Neural progenitor cell (in vitro differentiated cells): ENCODE measurements around the gene DENND4A. TPM values are rescaled to one million over a fixed set of nuclear protein-coding genes. Genes with fewer than 3 reads are reported as not detected.

Experiments used
- DNase-seq: peaks from one replicate; pipeline ENCODE4 v3.0.0-alpha.2; 2016; ENCODE audit warnings: low spot score
- H2AFZ ChIP-seq: fragments of 200-600 bp; sonication (generic); replicated peaks from 2 replicates; pipeline ENCODE4 v1.6.1; 2016; ENCODE audit warnings: antibody characterized with exemption
- H3F3A ChIP-seq: fragments of 200-600 bp; sonication (generic); 2 replicates; pipeline ENCODE4 v1.6.1; 2016; ENCODE audit warnings: antibody characterized with exemption, low read depth
- H3K27ac ChIP-seq: fragments of 200-600 bp; sonication (generic); 2 replicates; pipeline ENCODE4 v1.5.1; 2016; ENCODE audit warnings: mild to moderate bottlenecking
- H3K27me3 ChIP-seq: fragments of 200-600 bp; sonication (generic); 2 replicates; pipeline ENCODE4 v1.6.1; 2016; ENCODE audit warnings: mild to moderate bottlenecking, moderate library complexity
- H3K36me3 ChIP-seq: fragments of 200-600 bp; sonication (generic); 2 replicates; pipeline ENCODE4 v1.5.1; 2016
- H3K4me1 ChIP-seq: fragments of 200-600 bp; sonication (generic); 2 replicates; pipeline ENCODE4 v1.6.1; 2016; ENCODE audit warnings: mixed run types
- H3K4me2 ChIP-seq: fragments of 200-600 bp; sonication (generic); 2 replicates; pipeline ENCODE4 v1.6.1; 2016
- H3K4me3 ChIP-seq: fragments of 200-600 bp; sonication (generic); 2 replicates; pipeline ENCODE4 v1.5.1; 2016
- H3K79me2 ChIP-seq: fragments of 200-600 bp; sonication (generic); 2 replicates; pipeline ENCODE4 v1.6.1; 2016; ENCODE audit warnings: low read depth
- H3K9ac ChIP-seq: fragments of 200-600 bp; sonication (generic); 2 replicates; pipeline ENCODE4 v1.6.1; 2016
- H3K9me3 ChIP-seq: fragments of 200-600 bp; sonication (generic); 2 replicates; pipeline ENCODE4 v1.5.1; 2016; ENCODE audit warnings: low read depth
- H4K20me1 ChIP-seq: fragments of 200-600 bp; sonication (generic); 2 replicates; pipeline ENCODE4 v1.6.1; 2016; ENCODE audit warnings: low read depth
- H3K27ac Mint-ChIP-seq: 3 replicates; pipeline ENCODE4 v1.8.0; 2021; ENCODE audit warnings: mixed read lengths
- H3K27me3 Mint-ChIP-seq: 2 replicates; pipeline ENCODE4 v1.8.0; 2022; ENCODE audit warnings: low read depth, mild to moderate bottlenecking, inconsistent platforms, moderate library complexity, mixed read lengths; ENCODE audit not compliant: insufficient read depth
- H3K36me3 Mint-ChIP-seq: 3 replicates; pipeline ENCODE4 v1.8.0; 2021; ENCODE audit warnings: mixed read lengths
- H3K4me1 Mint-ChIP-seq: 3 replicates; pipeline ENCODE4 v1.8.0; 2021; ENCODE audit warnings: mixed read lengths
- H3K4me3 Mint-ChIP-seq: 3 replicates; pipeline ENCODE4 v1.8.0; 2021; ENCODE audit warnings: mild to moderate bottlenecking, moderate library complexity, mixed read lengths
- H3K9me3 Mint-ChIP-seq: 3 replicates; pipeline ENCODE4 v1.8.0; 2020; ENCODE audit warnings: mixed read lengths
- EZH2 ChIP-seq: fragments of 200-600 bp; sonication (generic); IDR thresholded peaks from 2 replicates; pipeline ENCODE4 v1.6.1; 2017; ENCODE audit warnings: antibody characterized with exemption, mild to moderate bottlenecking, moderate library complexity
- EZH2phosphoT487 ChIP-seq: fragments of 200-600 bp; sonication (generic); IDR thresholded peaks from 2 replicates; pipeline ENCODE4 v1.6.1; 2017; ENCODE audit warnings: antibody characterized with exemption
- total RNA-seq: library from RNA; depleted of rRNA; stranded (reverse); fragments of >200 nt; gene quantifications from 2 replicates; pipeline ENCODE4 v1.2.3, GENCODE V29; 2015; ENCODE audit warnings: low replicate concordance
- TF ChIP-seq, protein P1 (sequence below): fragments of 200-600 bp; sonication (generic); IDR thresholded peaks from 2 replicates; pipeline ENCODE4 v1.5.1; 2017; ENCODE audit warnings: antibody characterized with exemption, mild to moderate bottlenecking

The DENND4A gene
- total RNA-seq, 1 donor from 2014 or later, result 4.8 TPM

DNA sequence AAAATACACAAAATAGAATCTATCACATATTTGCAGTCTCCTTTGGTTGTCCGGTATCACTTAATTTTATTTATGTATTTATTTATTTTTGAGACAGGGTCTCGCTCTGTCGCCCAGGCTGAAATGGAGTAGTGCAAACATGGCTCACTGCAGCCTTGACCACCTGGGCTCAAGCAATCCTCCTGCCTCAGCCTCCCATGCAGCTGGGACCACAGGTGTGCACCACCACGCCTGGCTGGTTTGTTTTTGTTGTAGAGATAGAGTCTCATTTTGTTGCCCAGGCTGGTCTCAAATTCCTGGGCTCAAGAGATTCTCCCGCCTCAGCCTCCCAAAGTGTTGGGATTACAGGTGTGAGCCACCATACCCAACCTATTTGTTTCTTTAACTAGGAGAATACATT is 33.9 kb downstream of the DENND4A start:
- Histone ChIP-seq H3K4me3 (no peak overlapping the region), H3K9me3 (no peaks in the 10 kb centered on the region), H3K4me2 (no peak overlapping the region), H3K79me2 (no peaks in the 10 kb centered on the region), H3K27ac (no peak overlapping the region), H3K4me1 (no peaks in the 10 kb centered on the region), H3F3A (no peaks in the 10 kb centered on the region), H2AFZ (no peak overlapping the region), H3K27me3 (no peaks in the 10 kb centered on the region), H4K20me1 (no peaks in the 10 kb centered on the region), H3K36me3 (no peaks in the 10 kb centered on the region), H3K9ac (no peak overlapping the region)
- H3K27ac Mint-ChIP-seq, result no peak overlapping the region
- no peaks in the 10 kb centered on the region for H3K4me1 Mint-ChIP-seq
- H3K36me3 Mint-ChIP-seq, result no peaks in the 10 kb centered on the region
- H3K27me3 Mint-ChIP-seq, result no peaks in the 10 kb centered on the region
- H3K4me3 Mint-ChIP-seq, result no peak overlapping the region
- H3K9me3 Mint-ChIP-seq, result no peaks in the 10 kb centered on the region
- no peak for TF ChIP-seq EZH2phosphoT487
- no peak for TF ChIP-seq EZH2
- TF ChIP-seq, protein P1, sequence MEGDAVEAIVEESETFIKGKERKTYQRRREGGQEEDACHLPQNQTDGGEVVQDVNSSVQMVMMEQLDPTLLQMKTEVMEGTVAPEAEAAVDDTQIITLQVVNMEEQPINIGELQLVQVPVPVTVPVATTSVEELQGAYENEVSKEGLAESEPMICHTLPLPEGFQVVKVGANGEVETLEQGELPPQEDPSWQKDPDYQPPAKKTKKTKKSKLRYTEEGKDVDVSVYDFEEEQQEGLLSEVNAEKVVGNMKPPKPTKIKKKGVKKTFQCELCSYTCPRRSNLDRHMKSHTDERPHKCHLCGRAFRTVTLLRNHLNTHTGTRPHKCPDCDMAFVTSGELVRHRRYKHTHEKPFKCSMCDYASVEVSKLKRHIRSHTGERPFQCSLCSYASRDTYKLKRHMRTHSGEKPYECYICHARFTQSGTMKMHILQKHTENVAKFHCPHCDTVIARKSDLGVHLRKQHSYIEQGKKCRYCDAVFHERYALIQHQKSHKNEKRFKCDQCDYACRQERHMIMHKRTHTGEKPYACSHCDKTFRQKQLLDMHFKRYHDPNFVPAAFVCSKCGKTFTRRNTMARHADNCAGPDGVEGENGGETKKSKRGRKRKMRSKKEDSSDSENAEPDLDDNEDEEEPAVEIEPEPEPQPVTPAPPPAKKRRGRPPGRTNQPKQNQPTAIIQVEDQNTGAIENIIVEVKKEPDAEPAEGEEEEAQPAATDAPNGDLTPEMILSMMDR, result no peak
- no peak for DNase-seq

DNA sequence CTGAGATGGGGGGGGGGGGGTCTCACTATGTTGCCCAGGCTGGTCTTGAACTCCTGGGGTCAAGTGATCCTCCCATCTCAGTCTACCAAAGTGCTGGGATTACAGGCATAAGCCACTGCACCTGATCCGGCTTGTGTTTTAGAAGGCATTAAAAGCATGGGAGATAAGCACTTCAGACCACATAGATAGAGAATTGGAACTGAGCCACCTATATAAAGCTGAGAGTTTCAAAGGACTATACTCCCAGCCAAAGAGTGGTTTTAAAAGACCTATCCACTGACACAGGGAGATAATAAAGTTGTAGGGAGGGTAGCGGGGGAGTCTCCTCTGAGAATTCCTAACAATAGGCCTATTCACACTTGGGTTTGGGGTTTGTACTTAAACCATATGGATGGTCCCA is 34.8 kb downstream of the DENND4A start:
- H3K27me3 Mint-ChIP-seq, result no peaks in the 10 kb centered on the region
- H3K9ac ChIP-seq, result no peak overlapping the region
- H3K4me1 ChIP-seq, result no peaks in the 10 kb centered on the region
- H3K4me1 Mint-ChIP-seq, result no peaks in the 10 kb centered on the region
- no peak overlapping the region for H3K4me2 ChIP-seq
- no peak overlapping the region for H3K27ac Mint-ChIP-seq
- no peaks in the 10 kb centered on the region for H3K79me2 ChIP-seq
- no peaks in the 10 kb centered on the region for H3F3A ChIP-seq
- no peak overlapping the region for H3K27ac ChIP-seq
- H3K9me3 Mint-ChIP-seq, result no peaks in the 10 kb centered on the region
- no peak overlapping the region for H3K4me3 Mint-ChIP-seq
- no peaks in the 10 kb centered on the region for H4K20me1 ChIP-seq
- no peaks in the 10 kb centered on the region for H3K9me3 ChIP-seq
- no peak overlapping the region for H3K4me3 ChIP-seq
- H2AFZ ChIP-seq, result no peak overlapping the region
- no peaks in the 10 kb centered on the region for H3K36me3 Mint-ChIP-seq
- TF ChIP-seq, protein P1, result no peak
- H3K27me3 ChIP-seq, result no peaks in the 10 kb centered on the region
- DNase-seq, result no peak
- H3K36me3 ChIP-seq, result no peaks in the 10 kb centered on the region

DNA sequence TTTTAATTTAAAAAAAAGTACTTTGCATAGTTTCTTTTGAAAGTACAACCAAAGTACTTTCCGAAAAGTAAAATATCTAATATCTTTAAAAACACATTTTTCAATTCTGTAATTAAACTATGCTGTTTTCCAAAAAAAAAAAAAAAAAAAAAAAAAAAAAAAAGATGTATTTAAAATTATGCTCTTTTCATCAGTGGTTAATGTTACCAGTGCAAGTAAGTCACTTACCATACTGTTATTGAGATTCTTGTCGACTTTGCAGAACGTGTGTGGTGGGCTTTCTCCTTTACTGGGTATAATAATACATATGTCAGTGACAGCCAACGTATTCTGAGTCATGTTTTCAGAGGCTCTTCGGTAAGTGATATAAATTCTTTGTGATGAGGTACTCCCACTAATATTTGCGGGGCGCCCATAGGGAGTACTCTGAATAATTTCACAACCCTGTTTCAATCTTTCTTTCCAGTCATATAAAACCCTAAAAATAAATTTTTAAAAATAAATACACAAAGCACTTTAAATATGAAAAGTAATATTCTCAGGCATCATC is 39.9 kb downstream of the DENND4A start:
- H3K9ac ChIP-seq, result no peak overlapping the region
- H4K20me1 ChIP-seq, result no peaks in the 10 kb centered on the region
- H3K27me3 Mint-ChIP-seq, result no peaks in the 10 kb centered on the region
- no peaks in the 10 kb centered on the region for H3K36me3 Mint-ChIP-seq
- H3K4me3 Mint-ChIP-seq, result no peak overlapping the region
- no peaks in the 10 kb centered on the region for H3K9me3 ChIP-seq
- TF ChIP-seq EZH2phosphoT487 (no peak), EZH2 (no peak)
- TF ChIP-seq, protein P1, result no peak
- no peak overlapping the region for H3K27ac Mint-ChIP-seq
- H3K36me3 ChIP-seq, result no peaks in the 10 kb centered on the region
- no peak for DNase-seq
- H3K4me1 Mint-ChIP-seq, result no peaks in the 10 kb centered on the region
- no peak overlapping the region for H2AFZ ChIP-seq
- no peak overlapping the region for H3K4me2 ChIP-seq
- H3K27ac ChIP-seq, result no peak overlapping the region
- no peaks in the 10 kb centered on the region for H3F3A ChIP-seq
- no peaks in the 10 kb centered on the region for H3K27me3 ChIP-seq
- H3K79me2 ChIP-seq, result no peaks in the 10 kb centered on the region
- H3K4me3 ChIP-seq, result no peak overlapping the region
- no peaks in the 10 kb centered on the region for H3K9me3 Mint-ChIP-seq
- no peaks in the 10 kb centered on the region for H3K4me1 ChIP-seq
